Fibroblast of lung (primary cell): ENCODE measurements around the gene UGGT2.

ENCODE experiments used
- CTCF ChIP-seq, 2 donors: IDR thresholded peaks in 1 of 2; conservative IDR thresholded peaks in 1 of 2; 1 replicate in 1 of 2; 2 replicates in 1 of 2; pipeline ENCODE4 v1.5.1; 2011 to 2012; ENCODE audit warnings: low read length in 2 of 2, control low read depth in 1 of 2, inconsistent platforms in 1 of 2, low read depth in 1 of 2, mild to moderate bottlenecking in 1 of 2
- EZH2 ChIP-seq: IDR thresholded peaks from 2 replicates; pipeline ENCODE4 v1.5.1; 2012; ENCODE audit warnings: low read length, control low read depth, mild to moderate bottlenecking; ENCODE audit errors: missing control alignments

GRCh38 chr13:96086736-96087135, 33.5 kb upstream of the UGGT2 start:
- no peak for TF ChIP-seq CTCF (conservative IDR thresholded peaks at IDR 0.05 in 1 of 2, IDR thresholded peaks at IDR 0.05 in 1 of 2; ENCODE audit: low read depth in 1 of 2, low read length in 2 of 2)
- TF ChIP-seq EZH2: no peak
